WTC11 (cell line): ENCODE data around the gene PDRG1. TPM values are rescaled to one million over a fixed set of nuclear protein-coding genes. Genes with fewer than 3 reads are reported as not detected.

ENCODE experiments used
- ATAC-seq: fragments of 200-7000 bp; cut with Tn5 transposase; 2 replicates; pipeline ENCODE4 v1.10.0; 2021; ENCODE audit warnings: mild to moderate bottlenecking, moderate library complexity
- CTCF ChIA-PET: fragments of 300-600 bp; sonication (Branson Sonifier 250); formaldehyde crosslinking; loops from one replicate; lab custom pipeline; 2021; ENCODE audit warnings: antibody characterized with exemption; lab: Charles Lee
- POLR2A ChIA-PET: fragments of 350-600 bp; sonication (Branson Sonifier 250); formaldehyde crosslinking; loops from one replicate; lab custom pipeline; 2021; ENCODE audit warnings: antibody characterized with exemption; lab: Charles Lee
- DNase-seq: peaks from one replicate; pipeline ENCODE4 v3.0.0; 2021; ENCODE audit warnings: low spot score
- H3K27ac Mint-ChIP-seq: 2 replicates; pipeline ENCODE4 v1.8.0; 2021; ENCODE audit warnings: mixed read lengths
- H3K27me3 Mint-ChIP-seq: 2 replicates; pipeline ENCODE4 v1.8.0; 2021; ENCODE audit warnings: low read depth, mild to moderate bottlenecking, moderate library complexity, mixed read lengths
- H3K36me3 Mint-ChIP-seq: 2 replicates; pipeline ENCODE4 v1.8.0; 2021; ENCODE audit warnings: mixed read lengths
- H3K4me1 Mint-ChIP-seq: 2 replicates; pipeline ENCODE4 v1.8.0; 2022; ENCODE audit warnings: mixed read lengths
- H3K4me3 Mint-ChIP-seq: 2 replicates; pipeline ENCODE4 v1.8.0; 2021; ENCODE audit warnings: mild to moderate bottlenecking, moderate library complexity, mixed read lengths
- H3K9me3 Mint-ChIP-seq: 2 replicates; pipeline ENCODE4 v1.8.0; 2021; ENCODE audit warnings: mixed read lengths
- ATF1 ChIP-seq: sonication (generic); formaldehyde crosslinking; IDR thresholded peaks from 2 replicates; pipeline ENCODE4 v1.8.1; 2023; ENCODE audit warnings: mild to moderate bottlenecking, moderate library complexity, missing genetic modification reagents
- ATF3 ChIP-seq: sonication (generic); formaldehyde crosslinking; conservative IDR thresholded peaks from 2 replicates; pipeline ENCODE4 v1.8.1; 2022; ENCODE audit warnings: mild to moderate bottlenecking, missing genetic modification reagents
- FOXJ3 ChIP-seq: sonication (generic); formaldehyde crosslinking; IDR thresholded peaks from 2 replicates; pipeline ENCODE4 v1.9.0; 2021; ENCODE audit warnings: missing genetic modification reagents, mild to moderate bottlenecking, borderline replicate concordance
- FOXK1 ChIP-seq: sonication (generic); formaldehyde crosslinking; IDR thresholded peaks from 2 replicates; pipeline ENCODE4 v1.8.0; 2022; ENCODE audit warnings: mild to moderate bottlenecking, moderate library complexity, missing genetic modification reagents
- HMGA2 ChIP-seq: fragments of 250-450 bp; sonication (Bioruptor Pico); IDR thresholded peaks from 2 replicates; pipeline ENCODE4 v1.4.0; 2021; ENCODE audit warnings: mild to moderate bottlenecking, moderate library complexity
- KAT7 ChIP-seq: sonication (generic); formaldehyde crosslinking; IDR thresholded peaks from 2 replicates; pipeline ENCODE4 v1.8.1; 2023; ENCODE audit warnings: missing genetic modification reagents, mild to moderate bottlenecking, borderline replicate concordance
- NFE2L1 ChIP-seq: sonication (generic); formaldehyde crosslinking; IDR thresholded peaks from 2 replicates; pipeline ENCODE4 v1.8.1; 2023; ENCODE audit warnings: missing genetic modification reagents
- SP1 ChIP-seq: sonication (generic); formaldehyde crosslinking; conservative IDR thresholded peaks from 2 replicates; pipeline ENCODE4 v1.8.1; 2022; ENCODE audit warnings: missing genetic modification reagents
- TP53 ChIP-seq: sonication (generic); formaldehyde crosslinking; IDR thresholded peaks from 2 replicates; pipeline ENCODE4 v1.8.1; 2023; ENCODE audit warnings: mild to moderate bottlenecking, missing genetic modification reagents
- ZNF263 ChIP-seq: sonication (generic); formaldehyde crosslinking; IDR thresholded peaks from 2 replicates; pipeline ENCODE4 v1.8.1; 2022; ENCODE audit warnings: low read depth, mild to moderate bottlenecking, moderate library complexity, missing genetic modification reagents
- total RNA-seq: library from RNA; stranded (reverse); gene quantifications from 3 replicates; pipeline ENCODE4 v1.2.3, GENCODE V29; 2021
- TF ChIP-seq, protein P1 (sequence below): sonication (generic); formaldehyde crosslinking; IDR thresholded peaks from 2 replicates; pipeline ENCODE4 v1.8.1; 2023; ENCODE audit warnings: mild to moderate bottlenecking, missing genetic modification reagents, moderate library complexity
- TF ChIP-seq, protein P2 (sequence below): fragments of 250-450 bp; sonication (Bioruptor Pico); IDR thresholded peaks from 2 replicates; pipeline ENCODE4 v1.9.0; 2021; ENCODE audit warnings: mild to moderate bottlenecking, borderline replicate concordance
- TF ChIP-seq, protein P3 (sequence below): sonication (generic); formaldehyde crosslinking; IDR thresholded peaks from 2 replicates; pipeline ENCODE4 v1.8.1; 2022; ENCODE audit warnings: mild to moderate bottlenecking, moderate library complexity, missing genetic modification reagents
- TF ChIP-seq, protein P4 (sequence below): fragments of 250-450 bp; sonication (Bioruptor Pico); IDR thresholded peaks from 2 replicates; pipeline ENCODE4 v2.1.2; 2022; ENCODE audit warnings: mild to moderate bottlenecking, moderate library complexity
- TF ChIP-seq, protein P5 (sequence below): fragments of 250-450 bp; sonication (Bioruptor Pico); IDR thresholded peaks from 2 replicates; pipeline ENCODE4 v1.9.0; 2021; ENCODE audit warnings: moderate library complexity, mild to moderate bottlenecking, inconsistent platforms, borderline replicate concordance
- TF ChIP-seq, protein P6 (sequence below): sonication (generic); formaldehyde crosslinking; IDR thresholded peaks from 2 replicates; pipeline ENCODE4 v1.8.0; 2022; ENCODE audit warnings: mild to moderate bottlenecking, missing genetic modification reagents
- TF ChIP-seq, protein P7 (sequence below): fragments of 250-450 bp; sonication (Bioruptor Pico); IDR thresholded peaks from 2 replicates; pipeline ENCODE4 v1.9.0; 2021; ENCODE audit warnings: mild to moderate bottlenecking
- TF ChIP-seq, protein P8 (sequence below): sonication (generic); formaldehyde crosslinking; IDR thresholded peaks from 2 replicates; pipeline ENCODE4 v1.8.1; 2022; ENCODE audit warnings: low read depth, missing genetic modification reagents, borderline replicate concordance

Gene PDRG1
- total RNA-seq, 1 experiment from 2014 or later: 16.0 TPM

- TF ChIP-seq, protein P1, sequence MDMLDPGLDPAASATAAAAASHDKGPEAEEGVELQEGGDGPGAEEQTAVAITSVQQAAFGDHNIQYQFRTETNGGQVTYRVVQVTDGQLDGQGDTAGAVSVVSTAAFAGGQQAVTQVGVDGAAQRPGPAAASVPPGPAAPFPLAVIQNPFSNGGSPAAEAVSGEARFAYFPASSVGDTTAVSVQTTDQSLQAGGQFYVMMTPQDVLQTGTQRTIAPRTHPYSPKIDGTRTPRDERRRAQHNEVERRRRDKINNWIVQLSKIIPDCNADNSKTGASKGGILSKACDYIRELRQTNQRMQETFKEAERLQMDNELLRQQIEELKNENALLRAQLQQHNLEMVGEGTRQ (CRISPR knock-in tag): no peak
- TF ChIP-seq, protein P2, sequence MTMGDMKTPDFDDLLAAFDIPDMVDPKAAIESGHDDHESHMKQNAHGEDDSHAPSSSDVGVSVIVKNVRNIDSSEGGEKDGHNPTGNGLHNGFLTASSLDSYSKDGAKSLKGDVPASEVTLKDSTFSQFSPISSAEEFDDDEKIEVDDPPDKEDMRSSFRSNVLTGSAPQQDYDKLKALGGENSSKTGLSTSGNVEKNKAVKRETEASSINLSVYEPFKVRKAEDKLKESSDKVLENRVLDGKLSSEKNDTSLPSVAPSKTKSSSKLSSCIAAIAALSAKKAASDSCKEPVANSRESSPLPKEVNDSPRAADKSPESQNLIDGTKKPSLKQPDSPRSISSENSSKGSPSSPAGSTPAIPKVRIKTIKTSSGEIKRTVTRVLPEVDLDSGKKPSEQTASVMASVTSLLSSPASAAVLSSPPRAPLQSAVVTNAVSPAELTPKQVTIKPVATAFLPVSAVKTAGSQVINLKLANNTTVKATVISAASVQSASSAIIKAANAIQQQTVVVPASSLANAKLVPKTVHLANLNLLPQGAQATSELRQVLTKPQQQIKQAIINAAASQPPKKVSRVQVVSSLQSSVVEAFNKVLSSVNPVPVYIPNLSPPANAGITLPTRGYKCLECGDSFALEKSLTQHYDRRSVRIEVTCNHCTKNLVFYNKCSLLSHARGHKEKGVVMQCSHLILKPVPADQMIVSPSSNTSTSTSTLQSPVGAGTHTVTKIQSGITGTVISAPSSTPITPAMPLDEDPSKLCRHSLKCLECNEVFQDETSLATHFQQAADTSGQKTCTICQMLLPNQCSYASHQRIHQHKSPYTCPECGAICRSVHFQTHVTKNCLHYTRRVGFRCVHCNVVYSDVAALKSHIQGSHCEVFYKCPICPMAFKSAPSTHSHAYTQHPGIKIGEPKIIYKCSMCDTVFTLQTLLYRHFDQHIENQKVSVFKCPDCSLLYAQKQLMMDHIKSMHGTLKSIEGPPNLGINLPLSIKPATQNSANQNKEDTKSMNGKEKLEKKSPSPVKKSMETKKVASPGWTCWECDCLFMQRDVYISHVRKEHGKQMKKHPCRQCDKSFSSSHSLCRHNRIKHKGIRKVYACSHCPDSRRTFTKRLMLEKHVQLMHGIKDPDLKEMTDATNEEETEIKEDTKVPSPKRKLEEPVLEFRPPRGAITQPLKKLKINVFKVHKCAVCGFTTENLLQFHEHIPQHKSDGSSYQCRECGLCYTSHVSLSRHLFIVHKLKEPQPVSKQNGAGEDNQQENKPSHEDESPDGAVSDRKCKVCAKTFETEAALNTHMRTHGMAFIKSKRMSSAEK (CRISPR knock-in tag): no peak
- TF ChIP-seq ATF3 (CRISPR knock-in tag): no peak
- TF ChIP-seq, protein P3, sequence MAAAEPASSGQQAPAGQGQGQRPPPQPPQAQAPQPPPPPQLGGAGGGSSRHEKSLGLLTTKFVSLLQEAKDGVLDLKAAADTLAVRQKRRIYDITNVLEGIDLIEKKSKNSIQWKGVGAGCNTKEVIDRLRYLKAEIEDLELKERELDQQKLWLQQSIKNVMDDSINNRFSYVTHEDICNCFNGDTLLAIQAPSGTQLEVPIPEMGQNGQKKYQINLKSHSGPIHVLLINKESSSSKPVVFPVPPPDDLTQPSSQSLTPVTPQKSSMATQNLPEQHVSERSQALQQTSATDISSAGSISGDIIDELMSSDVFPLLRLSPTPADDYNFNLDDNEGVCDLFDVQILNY (CRISPR knock-in tag): no peak
- TF ChIP-seq ZNF263 (CRISPR knock-in tag): no peak
- TF ChIP-seq KAT7 (CRISPR knock-in tag): no peak
- TF ChIP-seq, protein P4, sequence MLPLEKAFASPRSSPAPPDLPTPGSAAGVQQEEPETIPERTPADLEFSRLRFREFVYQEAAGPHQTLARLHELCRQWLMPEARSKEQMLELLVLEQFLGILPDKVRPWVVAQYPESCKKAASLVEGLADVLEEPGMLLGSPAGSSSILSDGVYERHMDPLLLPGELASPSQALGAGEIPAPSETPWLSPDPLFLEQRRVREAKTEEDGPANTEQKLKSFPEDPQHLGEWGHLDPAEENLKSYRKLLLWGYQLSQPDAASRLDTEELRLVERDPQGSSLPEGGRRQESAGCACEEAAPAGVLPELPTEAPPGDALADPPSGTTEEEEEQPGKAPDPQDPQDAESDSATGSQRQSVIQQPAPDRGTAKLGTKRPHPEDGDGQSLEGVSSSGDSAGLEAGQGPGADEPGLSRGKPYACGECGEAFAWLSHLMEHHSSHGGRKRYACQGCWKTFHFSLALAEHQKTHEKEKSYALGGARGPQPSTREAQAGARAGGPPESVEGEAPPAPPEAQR (CRISPR knock-in tag): no peak
- TF ChIP-seq, protein P5, sequence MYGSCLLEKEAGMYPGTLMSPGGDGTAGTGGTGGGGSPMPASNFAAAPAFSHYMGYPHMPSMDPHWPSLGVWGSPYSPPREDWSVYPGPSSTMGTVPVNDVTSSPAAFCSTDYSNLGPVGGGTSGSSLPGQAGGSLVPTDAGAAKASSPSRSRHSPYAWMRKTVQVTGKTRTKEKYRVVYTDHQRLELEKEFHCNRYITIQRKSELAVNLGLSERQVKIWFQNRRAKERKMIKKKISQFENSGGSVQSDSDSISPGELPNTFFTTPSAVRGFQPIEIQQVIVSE (CRISPR knock-in tag): no peak
- no peak for TF ChIP-seq NFE2L1 (CRISPR knock-in tag)
- no peak for TF ChIP-seq TP53
- TF ChIP-seq, all 79 proteins: peak for 0
Observed at GRCh38 chr20:31979713-31980426, 28.0 kb upstream of the PDRG1 start (continued).

GRCh38 chr20:31977080-31977479 is 25.2 kb upstream of the PDRG1 start:
- no peak for ATAC-seq
- peaks cover 20% of the 10 kb centered on the region for H3K4me1 Mint-ChIP-seq
- DNase-seq: no peak
- H3K27me3 Mint-ChIP-seq: no peaks in the 10 kb centered on the region
- peak overlapping the region; percentile 72 for H3K27ac Mint-ChIP-seq
- H3K9me3 Mint-ChIP-seq: no peaks in the 10 kb centered on the region
- ChIA-PET POLR2A (no interaction called here), CTCF (interaction anchor here (1.1 kb wide), 1 partner anchor 18 kb away, joined by 3 read pairs; no protein-coding TSS in a partner anchor)
- no peaks in the 10 kb centered on the region for H3K36me3 Mint-ChIP-seq
- H3K4me3 Mint-ChIP-seq: no peak overlapping the region
- TF ChIP-seq, protein P6, sequence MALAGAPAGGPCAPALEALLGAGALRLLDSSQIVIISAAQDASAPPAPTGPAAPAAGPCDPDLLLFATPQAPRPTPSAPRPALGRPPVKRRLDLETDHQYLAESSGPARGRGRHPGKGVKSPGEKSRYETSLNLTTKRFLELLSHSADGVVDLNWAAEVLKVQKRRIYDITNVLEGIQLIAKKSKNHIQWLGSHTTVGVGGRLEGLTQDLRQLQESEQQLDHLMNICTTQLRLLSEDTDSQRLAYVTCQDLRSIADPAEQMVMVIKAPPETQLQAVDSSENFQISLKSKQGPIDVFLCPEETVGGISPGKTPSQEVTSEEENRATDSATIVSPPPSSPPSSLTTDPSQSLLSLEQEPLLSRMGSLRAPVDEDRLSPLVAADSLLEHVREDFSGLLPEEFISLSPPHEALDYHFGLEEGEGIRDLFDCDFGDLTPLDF: no peak
- TF ChIP-seq, protein P5 (CRISPR knock-in tag): no peak
- TF ChIP-seq ATF1 (no peak), FOXK1 (no peak), HMGA2 (no peak), FOXJ3 (CRISPR knock-in tag) (no peak), SP1 (CRISPR knock-in tag) (no peak)
- TF ChIP-seq, protein P7, sequence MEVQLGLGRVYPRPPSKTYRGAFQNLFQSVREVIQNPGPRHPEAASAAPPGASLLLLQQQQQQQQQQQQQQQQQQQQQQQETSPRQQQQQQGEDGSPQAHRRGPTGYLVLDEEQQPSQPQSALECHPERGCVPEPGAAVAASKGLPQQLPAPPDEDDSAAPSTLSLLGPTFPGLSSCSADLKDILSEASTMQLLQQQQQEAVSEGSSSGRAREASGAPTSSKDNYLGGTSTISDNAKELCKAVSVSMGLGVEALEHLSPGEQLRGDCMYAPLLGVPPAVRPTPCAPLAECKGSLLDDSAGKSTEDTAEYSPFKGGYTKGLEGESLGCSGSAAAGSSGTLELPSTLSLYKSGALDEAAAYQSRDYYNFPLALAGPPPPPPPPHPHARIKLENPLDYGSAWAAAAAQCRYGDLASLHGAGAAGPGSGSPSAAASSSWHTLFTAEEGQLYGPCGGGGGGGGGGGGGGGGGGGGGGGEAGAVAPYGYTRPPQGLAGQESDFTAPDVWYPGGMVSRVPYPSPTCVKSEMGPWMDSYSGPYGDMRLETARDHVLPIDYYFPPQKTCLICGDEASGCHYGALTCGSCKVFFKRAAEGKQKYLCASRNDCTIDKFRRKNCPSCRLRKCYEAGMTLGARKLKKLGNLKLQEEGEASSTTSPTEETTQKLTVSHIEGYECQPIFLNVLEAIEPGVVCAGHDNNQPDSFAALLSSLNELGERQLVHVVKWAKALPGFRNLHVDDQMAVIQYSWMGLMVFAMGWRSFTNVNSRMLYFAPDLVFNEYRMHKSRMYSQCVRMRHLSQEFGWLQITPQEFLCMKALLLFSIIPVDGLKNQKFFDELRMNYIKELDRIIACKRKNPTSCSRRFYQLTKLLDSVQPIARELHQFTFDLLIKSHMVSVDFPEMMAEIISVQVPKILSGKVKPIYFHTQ (CRISPR knock-in tag): no peak
- TF ChIP-seq, protein P8, sequence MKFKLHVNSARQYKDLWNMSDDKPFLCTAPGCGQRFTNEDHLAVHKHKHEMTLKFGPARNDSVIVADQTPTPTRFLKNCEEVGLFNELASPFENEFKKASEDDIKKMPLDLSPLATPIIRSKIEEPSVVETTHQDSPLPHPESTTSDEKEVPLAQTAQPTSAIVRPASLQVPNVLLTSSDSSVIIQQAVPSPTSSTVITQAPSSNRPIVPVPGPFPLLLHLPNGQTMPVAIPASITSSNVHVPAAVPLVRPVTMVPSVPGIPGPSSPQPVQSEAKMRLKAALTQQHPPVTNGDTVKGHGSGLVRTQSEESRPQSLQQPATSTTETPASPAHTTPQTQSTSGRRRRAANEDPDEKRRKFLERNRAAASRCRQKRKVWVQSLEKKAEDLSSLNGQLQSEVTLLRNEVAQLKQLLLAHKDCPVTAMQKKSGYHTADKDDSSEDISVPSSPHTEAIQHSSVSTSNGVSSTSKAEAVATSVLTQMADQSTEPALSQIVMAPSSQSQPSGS: no peak
